Stomach (tissue), 4 donors: ENCODE data around the gene SOX14.

Source experiments
- EP300 ChIP-seq: sonication (generic); formaldehyde crosslinking; IDR thresholded peaks from one replicate; pipeline ENCODE4 v1.6.1; 2017; ENCODE audit warnings: antibody characterized with exemption
- POLR2A ChIP-seq, 4 donors: fragments of 450-650 bp; IDR thresholded peaks; one replicate each; pipeline ENCODE4 v1.6.1; 2016; ENCODE audit warnings: antibody characterized with exemption in 4 of 4, control low read depth in 2 of 4, mild to moderate bottlenecking in 1 of 4, moderate library complexity in 1 of 4
- TF ChIP-seq, protein P1 (sequence below), 7 experiments: fragments of 450-650 bp in 4 of 7; fragments of 200-600 bp in 3 of 7; sonication (generic) in 3 of 7; IDR thresholded peaks; one replicate each; pipeline ENCODE4 v1.5.1; 2016 to 2019; ENCODE audit warnings: antibody characterized with exemption in 7 of 7, control low read depth in 2 of 7, mild to moderate bottlenecking in 1 of 7

DNA sequence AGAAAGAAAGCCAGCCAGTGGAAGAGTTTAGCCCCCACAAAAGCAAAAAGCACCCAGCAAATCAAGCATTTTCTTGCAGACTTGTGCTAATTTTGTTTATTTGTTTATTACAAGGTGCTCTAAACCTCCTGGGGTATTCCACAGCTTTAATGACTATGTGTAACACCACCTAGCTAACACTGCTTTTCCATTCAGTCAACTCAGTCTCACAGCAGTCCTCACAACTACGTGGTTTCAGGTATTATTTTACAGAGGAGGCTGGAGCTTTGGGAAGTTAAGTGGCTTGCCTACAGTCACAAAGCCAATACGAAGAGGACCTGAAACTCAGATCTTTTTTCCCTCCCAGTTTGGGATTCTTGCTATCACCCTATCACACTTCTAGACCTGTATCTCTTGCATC, 14.8 kb downstream of the SOX14 start:
- TF ChIP-seq, protein P1, sequence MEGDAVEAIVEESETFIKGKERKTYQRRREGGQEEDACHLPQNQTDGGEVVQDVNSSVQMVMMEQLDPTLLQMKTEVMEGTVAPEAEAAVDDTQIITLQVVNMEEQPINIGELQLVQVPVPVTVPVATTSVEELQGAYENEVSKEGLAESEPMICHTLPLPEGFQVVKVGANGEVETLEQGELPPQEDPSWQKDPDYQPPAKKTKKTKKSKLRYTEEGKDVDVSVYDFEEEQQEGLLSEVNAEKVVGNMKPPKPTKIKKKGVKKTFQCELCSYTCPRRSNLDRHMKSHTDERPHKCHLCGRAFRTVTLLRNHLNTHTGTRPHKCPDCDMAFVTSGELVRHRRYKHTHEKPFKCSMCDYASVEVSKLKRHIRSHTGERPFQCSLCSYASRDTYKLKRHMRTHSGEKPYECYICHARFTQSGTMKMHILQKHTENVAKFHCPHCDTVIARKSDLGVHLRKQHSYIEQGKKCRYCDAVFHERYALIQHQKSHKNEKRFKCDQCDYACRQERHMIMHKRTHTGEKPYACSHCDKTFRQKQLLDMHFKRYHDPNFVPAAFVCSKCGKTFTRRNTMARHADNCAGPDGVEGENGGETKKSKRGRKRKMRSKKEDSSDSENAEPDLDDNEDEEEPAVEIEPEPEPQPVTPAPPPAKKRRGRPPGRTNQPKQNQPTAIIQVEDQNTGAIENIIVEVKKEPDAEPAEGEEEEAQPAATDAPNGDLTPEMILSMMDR (IDR thresholded peaks at IDR 0.05): no peak
- TF ChIP-seq EP300 (no peak), POLR2A (IDR thresholded peaks at IDR 0.05) (no peak)
